ENCODE data around the gene GALNT17.
"Not testable (repeated sequence)": the region's sequence is repeated elsewhere in the genome, so short reads cannot be mapped to it uniquely, and the experiment has no call there.

- TF ChIP-seq EZH2 (IDR thresholded peaks at IDR 0.05); POLR2AphosphoS5 (IDR thresholded peaks at IDR 0.05; ENCODE audit: borderline replicate concordance, low read depth, low read length); FOXP2 (optimal IDR thresholded peaks at IDR 0.05; ENCODE audit: control extremely low read depth, extremely low read length, insufficient read depth): not testable (repeated sequence)
Measured at GRCh38 chr7:71209484-71209883, 77.5 kb downstream of the GALNT17 start.
